ENCODE measurements around the gene TAPT1.

GRCh38 chr4:16206848-16207247 is 19.4 kb downstream of the TAPT1 start:
- TF ChIP-seq RFX5 (IDR thresholded peaks at IDR 0.05; ENCODE audit: low read depth, low read length): no peak
- no peak for TF ChIP-seq E2F4 (CRISPR knock-in tag; IDR thresholded peaks at IDR 0.05; ENCODE audit: low read depth)
- TF ChIP-seq POLR2AphosphoS5 (IDR thresholded peaks at IDR 0.05; ENCODE audit: control insufficient read depth, insufficient read depth, low read depth, low read length): no peak
- no peak for TF ChIP-seq FOSL1 (tag; conservative IDR thresholded peaks at IDR 0.05)
- no peak for TF ChIP-seq FOXP4 (CRISPR knock-in tag; IDR thresholded peaks at IDR 0.05; ENCODE audit: borderline replicate concordance)
- no peak for TF ChIP-seq PTTG1 (tag; IDR thresholded peaks at IDR 0.05; ENCODE audit: low read depth)
- no peak for TF ChIP-seq ZBTB17 (CRISPR knock-in tag; IDR thresholded peaks at IDR 0.05)
- no peak for TF ChIP-seq TEAD4 (IDR thresholded peaks at IDR 0.05; ENCODE audit: low read length)
- TF ChIP-seq TEAD4 (CRISPR knock-in tag; IDR thresholded peaks at IDR 0.05; ENCODE audit: borderline replicate concordance): no peak
- TF ChIP-seq RB1 (IDR thresholded peaks at IDR 0.05; ENCODE audit: low read depth): no peak

All from K562 (cell line).